K562 (cell line): ENCODE measurements around the gene SULT1E1. TPM values are rescaled to one million over a fixed set of nuclear protein-coding genes. Genes with fewer than 3 reads are reported as not detected.

Source experiments
- ATAC-seq: fragments of 200-7000 bp; cut with Tn5 transposase; 3 replicates; pipeline ENCODE4 v1.9.1; 2020; ENCODE audit warnings: moderate library complexity
- BruUV-seq: library from RNA; stranded (reverse); fragments of 400-500 nt; replicated peaks from 2 replicates; lab custom pipeline; 2021; lab: Mats Ljungman, UMichigan
- CTCF ChIA-PET: fragments of 300-600 bp; formaldehyde crosslinking; extraction: SDS; loops from one replicate; lab custom pipeline; 2021; ENCODE audit warnings: low intra/inter-chr PET ratio; lab: Yijun Ruan, JAX
- POLR2A ChIA-PET: fragments of 300-600, 350-650 bp; sonication (Branson Sonifier 250); formaldehyde crosslinking; extraction: SDS; loops from one replicate; lab custom pipeline; 2021; ENCODE audit warnings: antibody characterized with exemption, inconsistent platforms; lab: Yijun Ruan, JAX
- DNase-seq, 4 experiments: peaks; one replicate each; pipeline versions ENCODE4 v3.0.0 to v3.0.0-alpha.2; 2011 to 2018; ENCODE audit warnings: low spot score in 3 of 4, mixed read lengths in 3 of 4; ENCODE audit errors: extremely low read depth in 1 of 4
- FAIRE-seq: peaks from 2 replicates; lab custom pipeline; 2011; peaks lifted over from hg19 to GRCh38; lab: Jason Lieb, UNC
- H2AFZ ChIP-seq: 2 replicates; pipeline ENCODE4 v1.6.0; 2011; ENCODE audit warnings: low read depth, low read length, control low read depth, inconsistent platforms
- H3K27ac ChIP-seq: fragments of 200-600 bp; 3 replicates; pipeline ENCODE4 v1.8.0; 2011; ENCODE audit warnings: low read depth, mild to moderate bottlenecking, control low read depth, inconsistent platforms, low read length, moderate library complexity, mixed read lengths; ENCODE audit errors: extremely low read depth
- H3K27me3 ChIP-seq, 2 experiments: fragments of 300-600 bp in 1 of 2; 2 replicates in 1 of 2; 3 replicates in 1 of 2; pipeline versions ENCODE4 v1.6.0 to v1.8.0; 2011; ENCODE audit warnings: inconsistent platforms in 2 of 2, low read length in 2 of 2, mild to moderate bottlenecking in 1 of 2, mixed read lengths in 1 of 2, moderate library complexity in 1 of 2; ENCODE audit not compliant: control insufficient read depth in 2 of 2, insufficient read depth in 2 of 2
- H3K36me3 ChIP-seq: fragments of 300-600 bp; 3 replicates; pipeline ENCODE4 v1.8.0; 2011; ENCODE audit warnings: mild to moderate bottlenecking, low read length, inconsistent platforms; ENCODE audit not compliant: control insufficient read depth, insufficient read depth
- H3K4me1 ChIP-seq, 2 experiments: fragments of 200-600 bp in 1 of 2; replicated peaks in 1 of 2; 2 replicates in 1 of 2; 3 replicates in 1 of 2; pipeline versions ENCODE4 v1.5.1 to v1.8.0; 2011; ENCODE audit warnings: inconsistent platforms in 2 of 2, low read length in 2 of 2, mild to moderate bottlenecking in 1 of 2, mixed read lengths in 1 of 2, moderate library complexity in 1 of 2; ENCODE audit not compliant: control insufficient read depth in 2 of 2, insufficient read depth in 2 of 2
- H3K4me2 ChIP-seq: 2 replicates; pipeline ENCODE4 v1.6.1; 2011; ENCODE audit warnings: low read length, control low read depth, inconsistent platforms, mixed read lengths; ENCODE audit not compliant: insufficient read depth
- H3K4me3 ChIP-seq: fragments of 200-600 bp; sonication (generic), shearing (Covaris generic); 2 replicates; pipeline ENCODE4 v1.5.1; 2016; ENCODE audit warnings: control low read depth, inconsistent platforms
- H3K79me2 ChIP-seq: fragments of 200-600 bp; 3 replicates; pipeline ENCODE4 v1.8.0; 2011; ENCODE audit warnings: low read length, inconsistent platforms; ENCODE audit not compliant: control insufficient read depth, insufficient read depth
- H3K9ac ChIP-seq, 2 experiments: 2 replicates each; pipeline versions ENCODE4 v1.6.0 to v1.6.1; 2011; ENCODE audit warnings: low read depth in 2 of 2, low read length in 2 of 2, control low read depth in 1 of 2, inconsistent platforms in 1 of 2, mild to moderate bottlenecking in 1 of 2, mixed read lengths in 1 of 2; ENCODE audit not compliant: insufficient read depth in 1 of 2
- H3K9me1 ChIP-seq: one replicate; pipeline ENCODE4 v1.6.0; 2011; ENCODE audit warnings: inconsistent platforms, mild to moderate bottlenecking, low read length, moderate library complexity; ENCODE audit not compliant: control insufficient read depth, insufficient read depth
- H3K9me3 ChIP-seq: replicated peaks from 2 replicates; pipeline ENCODE4 v1.5.1; 2011; ENCODE audit warnings: low read depth, low read length, inconsistent platforms; ENCODE audit not compliant: control insufficient read depth, insufficient read depth
- H4K20me1 ChIP-seq: replicated peaks from 2 replicates; pipeline ENCODE4 v1.6.1; 2011; ENCODE audit warnings: low read length, inconsistent platforms, mixed read lengths; ENCODE audit not compliant: control insufficient read depth, insufficient read depth
- CXXC5 ChIP-seq: fragments of 250-450 bp; sonication (Bioruptor Pico); IDR thresholded peaks from 2 replicates; pipeline ENCODE4 v1.8.0; 2022; ENCODE audit warnings: inconsistent platforms, mild to moderate bottlenecking, moderate library complexity
- HMG20B ChIP-seq: fragments of 250-450 bp; sonication (Bioruptor Pico); IDR thresholded peaks from 2 replicates; pipeline ENCODE4 v1.5.0; 2021; ENCODE audit warnings: mild to moderate bottlenecking
- RAD21 ChIP-seq, 2 experiments: fragments of 250-450 bp in 1 of 2; fragments of 450-650 bp in 1 of 2; sonication (Bioruptor Pico) in 1 of 2; formaldehyde crosslinking in 1 of 2; IDR thresholded peaks in 1 of 2; conservative IDR thresholded peaks in 1 of 2; 2 replicates each; pipeline versions ENCODE4 v1.4.0 to v1.8.0; 2020 to 2022; ENCODE audit warnings: mild to moderate bottlenecking in 2 of 2, moderate library complexity in 1 of 2
- SMC3 ChIP-seq: conservative IDR thresholded peaks from 2 replicates; pipeline ENCODE4 v1.6.1; 2011; ENCODE audit warnings: low read depth, low read length, improper control_type of control experiment; ENCODE audit not compliant: insufficient read depth
- SOX6 ChIP-seq: fragments of 450-650 bp; IDR thresholded peaks from 2 replicates; pipeline ENCODE4 v1.6.1; 2014; ENCODE audit warnings: mild to moderate bottlenecking
- SUPT5H ChIP-seq: fragments of 450-650 bp; IDR thresholded peaks from 2 replicates; pipeline ENCODE4 v1.6.1; 2016
- THRAP3 ChIP-seq: fragments of 450-650 bp; IDR thresholded peaks from 2 replicates; pipeline ENCODE4 v1.6.1; 2016; ENCODE audit warnings: mild to moderate bottlenecking, inconsistent platforms, borderline replicate concordance
- ZBTB8A ChIP-seq: fragments of 450-650 bp; IDR thresholded peaks from 2 replicates; pipeline ENCODE4 v1.6.1; 2018; ENCODE audit warnings: mild to moderate bottlenecking, moderate library complexity; ENCODE audit not compliant: partially characterized antibody
- ZNF76 ChIP-seq: fragments of 250-450 bp; sonication (Bioruptor Pico); IDR thresholded peaks from 2 replicates; pipeline ENCODE4 v1.4.0; 2020; ENCODE audit warnings: mild to moderate bottlenecking, moderate library complexity, borderline replicate concordance
- in situ Hi-C: fragments of 300-500 bp; cut with MboI; formaldehyde crosslinking; loops from 4 replicates; pipeline ENCODE4 v1.15.0; 2018; ENCODE audit warnings: inconsistent platforms, mixed read lengths
- intact Hi-C: fragments of 100-400 bp; cut with micrococcal nuclease; formaldehyde crosslinking; loops from 2 replicates; pipeline ENCODE4 v1.14.2; 2022
- polyA plus RNA-seq, 8 experiments: library from polyadenylated mRNA; depleted of rRNA in 4 of 8; stranded (reverse) in 5 of 8; unstranded in 3 of 8; fragments of >200 nt; fragmentation: Nextera tagmentation in 2 of 8; fragmentation: Illumina TruSeq in 1 of 8; extraction: Ambion mirVana in 2 of 8; extraction: Trizol in 1 of 8; gene quantifications; 2 replicates each; pipeline versions ENCODE4 v1.2.1 to v1.2.3, GENCODE V29; 2011 to 2014; ENCODE audit warnings: inconsistent platforms in 1 of 8, missing spikeins in 1 of 8
- total RNA-seq, 7 experiments: library from RNA; depleted of rRNA in 6 of 7; stranded (reverse); fragments of >200 nt in 6 of 7; fragmentation: Illumina TruSeq in 2 of 7; extraction: Trizol in 2 of 7; gene quantifications; 2 replicates each; pipeline versions ENCODE4 v1.2.1 to v1.2.3, GENCODE V29; 2011 to 2021; ENCODE audit warnings: low replicate concordance in 1 of 7
- TF ChIP-seq, protein P1 (sequence below): IDR thresholded peaks from 2 replicates; pipeline ENCODE4 v1.6.1; 2011; ENCODE audit not compliant: insufficient read length; ENCODE audit errors: extremely low read depth
- TF ChIP-seq, protein P2 (sequence below): IDR thresholded peaks from 2 replicates; pipeline ENCODE4 v1.6.1; 2011; ENCODE audit warnings: borderline replicate concordance, low read depth, mild to moderate bottlenecking, moderate library complexity, low read length; ENCODE audit not compliant: insufficient read depth, poor library complexity, severe bottlenecking

The SULT1E1 gene
- total and polyA plus RNA-seq, 9 of the 15 experiments (the other 6 are each of a cell fraction or from before 2014, with no cell fraction given) = not detected

DNA sequence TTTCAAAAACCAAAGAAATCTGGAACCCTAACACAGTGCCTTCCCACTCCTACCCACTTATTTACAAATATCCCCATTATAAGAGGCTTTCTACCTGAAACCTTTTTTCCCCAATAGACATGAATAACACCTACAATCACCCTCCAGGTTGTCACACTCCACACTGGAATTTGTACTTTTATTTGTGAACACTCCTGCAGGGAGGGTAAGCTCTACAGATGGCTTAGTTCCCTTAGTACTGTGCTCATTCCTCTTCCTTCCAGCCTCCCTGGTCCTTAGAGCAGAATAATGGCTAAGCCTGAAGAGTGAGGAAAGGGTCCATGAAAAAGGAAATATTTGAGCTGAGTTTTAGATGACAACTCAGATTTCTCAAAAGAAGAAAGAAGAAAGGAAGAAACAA, 22.2 kb upstream of the SULT1E1 start:
- CTCF ChIA-PET = no interaction called here
- FAIRE-seq = no peak
- H3K4me3 ChIP-seq = no peak overlapping the region
- no peaks in the 10 kb centered on the region for H3K27me3 ChIP-seq
- no peak for TF ChIP-seq HMG20B
- TF ChIP-seq, protein P1, sequence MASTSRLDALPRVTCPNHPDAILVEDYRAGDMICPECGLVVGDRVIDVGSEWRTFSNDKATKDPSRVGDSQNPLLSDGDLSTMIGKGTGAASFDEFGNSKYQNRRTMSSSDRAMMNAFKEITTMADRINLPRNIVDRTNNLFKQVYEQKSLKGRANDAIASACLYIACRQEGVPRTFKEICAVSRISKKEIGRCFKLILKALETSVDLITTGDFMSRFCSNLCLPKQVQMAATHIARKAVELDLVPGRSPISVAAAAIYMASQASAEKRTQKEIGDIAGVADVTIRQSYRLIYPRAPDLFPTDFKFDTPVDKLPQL = no peak
- TF ChIP-seq SOX6 = no peak
- no peak for TF ChIP-seq ZNF76
- TF ChIP-seq CXXC5 (CRISPR knock-in tag) = no peak
- H3K4me2 ChIP-seq = no peak overlapping the region
- POLR2A ChIA-PET = no interaction called here
- no peak overlapping the region for H3K9ac ChIP-seq
- intact Hi-C loops = loop anchor here (5.0 kb wide), 1 partner anchor 1385 kb away; no protein-coding TSS in a partner anchor
- no peak overlapping the region for H3K27ac ChIP-seq
- in situ Hi-C loops = no loop called here
- no peak for DNase-seq
- no peaks in the 10 kb centered on the region for H3K4me1 ChIP-seq
- no peaks in the 10 kb centered on the region for H3K36me3 ChIP-seq
- H4K20me1 ChIP-seq = no peaks in the 10 kb centered on the region
- BruUV-seq = no TSS peak
- no peak for ATAC-seq
- H2AFZ ChIP-seq = no peak overlapping the region
- H3K79me2 ChIP-seq = no peaks in the 10 kb centered on the region
- H3K9me3 ChIP-seq = no peaks in the 10 kb centered on the region; the same call in 1 of the 2 replicates
- no peaks in the 10 kb centered on the region for H3K9me1 ChIP-seq

DNA sequence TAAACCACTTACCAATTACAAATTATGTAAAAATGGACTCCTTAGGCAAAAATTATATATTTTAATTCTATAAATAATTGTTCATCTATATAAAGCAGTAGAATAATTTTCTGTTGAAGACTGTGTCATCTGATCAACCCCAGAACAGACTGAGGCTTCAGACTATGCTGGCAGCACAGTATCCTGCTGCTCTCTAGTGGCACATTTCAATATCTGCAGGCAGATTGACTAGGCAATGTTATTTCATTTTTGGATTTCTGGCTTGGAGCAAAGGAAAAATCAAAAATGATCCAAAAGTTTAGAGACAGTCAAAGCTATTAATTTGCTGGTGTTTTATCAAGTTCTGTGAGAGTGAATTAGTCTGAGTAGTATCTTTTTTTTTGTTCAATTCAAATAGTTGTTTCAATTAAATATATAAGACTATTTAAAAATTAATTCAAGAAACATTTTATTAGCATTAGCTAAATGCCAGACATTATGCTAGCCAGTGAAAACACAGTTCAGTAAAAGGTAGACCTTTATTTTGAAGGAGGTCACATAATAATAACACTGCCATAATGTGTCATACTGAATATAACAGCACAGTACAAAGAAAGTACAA, 21.3 kb upstream of the SULT1E1 start:
- Histone ChIP-seq H3K9me1 (no peaks in the 10 kb centered on the region), H3K4me1 (no peaks in the 10 kb centered on the region), H4K20me1 (no peaks in the 10 kb centered on the region), H3K27me3 (no peaks in the 10 kb centered on the region), H3K4me2 (no peak overlapping the region), H3K36me3 (no peaks in the 10 kb centered on the region), H3K27ac (no peak overlapping the region), H2AFZ (no peak overlapping the region), H3K79me2 (no peaks in the 10 kb centered on the region), H3K9ac (no peak overlapping the region), H3K9me3 (no peaks in the 10 kb centered on the region; the same call in 1 of the 2 replicates), H3K4me3 (no peak overlapping the region)
- ATAC-seq = no peak
- no TSS peak for BruUV-seq
- in situ Hi-C loops = no loop called here
- FAIRE-seq = no peak
- ChIA-PET CTCF (no interaction called here), POLR2A (no interaction called here)
- DNase-seq = peak; percentile 5 to 15 (median 10)
- intact Hi-C loops = loop anchor here (5.0 kb wide), 1 partner anchor 1384 kb away; no protein-coding TSS in a partner anchor
- TF ChIP-seq SMC3 (0 out of 2 replicates have a peak, but pooled peaks have one; percentile 20), RAD21 (CRISPR knock-in tag; conservative IDR thresholded peaks at IDR 0.05 in 1 of 2, IDR thresholded peaks at IDR 0.05 in 1 of 2) (peak; percentile 78 to 92), THRAP3 (no peak), ZBTB8A (no peak), SUPT5H (no peak)
- TF ChIP-seq, protein P2, sequence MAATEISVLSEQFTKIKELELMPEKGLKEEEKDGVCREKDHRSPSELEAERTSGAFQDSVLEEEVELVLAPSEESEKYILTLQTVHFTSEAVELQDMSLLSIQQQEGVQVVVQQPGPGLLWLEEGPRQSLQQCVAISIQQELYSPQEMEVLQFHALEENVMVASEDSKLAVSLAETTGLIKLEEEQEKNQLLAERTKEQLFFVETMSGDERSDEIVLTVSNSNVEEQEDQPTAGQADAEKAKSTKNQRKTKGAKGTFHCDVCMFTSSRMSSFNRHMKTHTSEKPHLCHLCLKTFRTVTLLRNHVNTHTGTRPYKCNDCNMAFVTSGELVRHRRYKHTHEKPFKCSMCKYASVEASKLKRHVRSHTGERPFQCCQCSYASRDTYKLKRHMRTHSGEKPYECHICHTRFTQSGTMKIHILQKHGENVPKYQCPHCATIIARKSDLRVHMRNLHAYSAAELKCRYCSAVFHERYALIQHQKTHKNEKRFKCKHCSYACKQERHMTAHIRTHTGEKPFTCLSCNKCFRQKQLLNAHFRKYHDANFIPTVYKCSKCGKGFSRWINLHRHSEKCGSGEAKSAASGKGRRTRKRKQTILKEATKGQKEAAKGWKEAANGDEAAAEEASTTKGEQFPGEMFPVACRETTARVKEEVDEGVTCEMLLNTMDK = no peak
